ENCODE measurements around the gene GNAZ. TPM values are rescaled to one million over a fixed set of nuclear protein-coding genes. Genes with fewer than 3 reads are reported as not detected.

The GNAZ gene
- total RNA-seq, 1 experiment from 2014 or later = 0.82 TPM

GRCh38 chr22:23164091-23164490 is 93.8 kb downstream of the GNAZ start:
- H3K27ac Mint-ChIP-seq (ENCODE audit: low read depth, unreplicated experiment) = no peak overlapping the region
- no peaks in the 10 kb centered on the region for H3K36me3 Mint-ChIP-seq (ENCODE audit: insufficient read depth, unreplicated experiment)
- CTCF ChIA-PET = interaction anchor here (0.6 to 2.0 kb wide), 4 partner anchors 14 to 1690 kb away, joined by 3 to 11 read pairs (median 4); no protein-coding TSS in a partner anchor
- no peaks in the 10 kb centered on the region for H3K4me1 Mint-ChIP-seq (ENCODE audit: insufficient read depth, unreplicated experiment)
- POLR2A ChIA-PET = no interaction called here
- DNase-seq (ENCODE audit: unreplicated experiment) = no peak
- BruUV-seq (replicated peaks) = no TSS peak
- intact Hi-C loops (cut with micrococcal nuclease) = no loop called here
- no peak overlapping the region for H3K4me3 Mint-ChIP-seq (ENCODE audit: unreplicated experiment)
- no peaks in the 10 kb centered on the region for H3K27me3 Mint-ChIP-seq (ENCODE audit: insufficient read depth, unreplicated experiment)
- H3K9me3 Mint-ChIP-seq (ENCODE audit: unreplicated experiment) = no peaks in the 10 kb centered on the region
- TF ChIP-seq CTCF (IDR thresholded peaks at IDR 0.05; ENCODE audit: unreplicated experiment) = no peak

GRCh38 chr22:23166042-23166831 is 95.9 kb downstream of the GNAZ start:
- Mint-ChIP-seq H3K27me3 (ENCODE audit: insufficient read depth, unreplicated experiment) (no peaks in the 10 kb centered on the region), H3K27ac (ENCODE audit: low read depth, unreplicated experiment) (no peak overlapping the region), H3K36me3 (ENCODE audit: insufficient read depth, unreplicated experiment) (no peaks in the 10 kb centered on the region), H3K4me1 (ENCODE audit: insufficient read depth, unreplicated experiment) (no peaks in the 10 kb centered on the region), H3K9me3 (ENCODE audit: unreplicated experiment) (no peaks in the 10 kb centered on the region), H3K4me3 (ENCODE audit: unreplicated experiment) (no peak overlapping the region)
- no peak for TF ChIP-seq CTCF (IDR thresholded peaks at IDR 0.05; ENCODE audit: unreplicated experiment)
- intact Hi-C loops (cut with micrococcal nuclease) = no loop called here
- ChIA-PET CTCF (interaction anchor here (0.7 to 1.2 kb wide), 3 partner anchors 8 to 207 kb away, joined by 3 to 4 read pairs (median 3); no protein-coding TSS in a partner anchor), POLR2A (no interaction called here)
- BruUV-seq (replicated peaks) = no TSS peak
- DNase-seq (ENCODE audit: unreplicated experiment) = no peak

DNA sequence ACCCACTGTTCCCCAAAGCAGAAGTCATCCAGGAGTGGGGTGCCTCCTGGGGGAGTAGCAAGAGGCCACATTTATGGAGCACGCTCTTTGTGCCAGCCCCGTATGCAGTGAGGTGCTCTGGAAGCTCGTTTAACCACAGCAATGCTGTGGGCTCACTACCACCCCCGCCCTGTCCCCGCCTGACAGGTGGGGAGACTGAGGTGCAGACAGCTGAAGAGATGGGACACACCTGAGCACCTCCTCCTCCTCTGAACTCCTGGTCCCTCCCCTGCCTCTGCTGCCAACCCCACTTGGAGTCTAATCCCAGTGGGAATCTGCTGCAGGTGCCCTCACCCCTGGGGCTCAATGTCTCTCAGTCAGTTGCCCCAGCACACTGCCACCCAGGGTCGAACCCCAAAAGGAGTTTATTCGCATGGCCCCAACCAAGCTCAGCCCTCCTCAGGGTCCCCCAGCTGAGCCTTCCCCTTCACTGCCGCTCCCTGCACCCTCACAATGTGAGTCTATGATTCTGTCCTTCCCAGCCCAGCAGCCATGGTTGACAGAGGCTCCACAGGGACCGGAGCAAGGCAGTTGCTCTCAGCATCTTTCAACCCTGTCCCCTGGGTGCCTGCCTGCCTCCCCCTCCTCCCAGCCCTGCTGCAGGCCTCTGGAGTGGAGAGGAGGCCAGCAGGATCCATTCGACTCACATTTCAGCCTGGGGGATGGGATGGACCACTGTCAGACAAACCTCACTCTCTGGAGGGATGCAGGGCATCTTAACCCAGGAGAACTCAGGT is 96.7 kb downstream of the GNAZ start:
- intact Hi-C loops (cut with micrococcal nuclease) = no loop called here
- H3K9me3 Mint-ChIP-seq (ENCODE audit: unreplicated experiment) = no peaks in the 10 kb centered on the region
- H3K27me3 Mint-ChIP-seq (ENCODE audit: insufficient read depth, unreplicated experiment) = no peaks in the 10 kb centered on the region
- H3K4me1 Mint-ChIP-seq (ENCODE audit: insufficient read depth, unreplicated experiment) = no peaks in the 10 kb centered on the region
- H3K36me3 Mint-ChIP-seq (ENCODE audit: insufficient read depth, unreplicated experiment) = no peaks in the 10 kb centered on the region
- POLR2A ChIA-PET = no interaction called here
- no peak overlapping the region for H3K27ac Mint-ChIP-seq (ENCODE audit: low read depth, unreplicated experiment)
- no peak overlapping the region for H3K4me3 Mint-ChIP-seq (ENCODE audit: unreplicated experiment)
- DNase-seq (ENCODE audit: unreplicated experiment) = no peak
- no TSS peak for BruUV-seq (replicated peaks)
- CTCF ChIA-PET = interaction anchor here (0.7 to 1.3 kb wide), 2 partner anchors 8 to 221 kb away, joined by 4 read pairs; no protein-coding TSS in a partner anchor
- TF ChIP-seq CTCF (IDR thresholded peaks at IDR 0.05; ENCODE audit: unreplicated experiment) = no peak

GRCh38 chr22:23168391-23169042 is 98.2 kb downstream of the GNAZ start:
- intact Hi-C loops (cut with micrococcal nuclease) = no loop called here
- H3K36me3 Mint-ChIP-seq (ENCODE audit: insufficient read depth, unreplicated experiment) = no peaks in the 10 kb centered on the region
- H3K4me1 Mint-ChIP-seq (ENCODE audit: insufficient read depth, unreplicated experiment) = no peaks in the 10 kb centered on the region
- no peak overlapping the region for H3K4me3 Mint-ChIP-seq (ENCODE audit: unreplicated experiment)
- ChIA-PET POLR2A (no interaction called here), CTCF (interaction anchor here (0.6 to 1.3 kb wide), 2 partner anchors 123 to 219 kb away, joined by 3 to 4 read pairs; no protein-coding TSS in a partner anchor)
- no peaks in the 10 kb centered on the region for H3K27me3 Mint-ChIP-seq (ENCODE audit: insufficient read depth, unreplicated experiment)
- H3K9me3 Mint-ChIP-seq (ENCODE audit: unreplicated experiment) = no peaks in the 10 kb centered on the region
- no TSS peak for BruUV-seq (replicated peaks)
- no peak for DNase-seq (ENCODE audit: unreplicated experiment)
- TF ChIP-seq CTCF (IDR thresholded peaks at IDR 0.05; ENCODE audit: unreplicated experiment) = no peak
- no peak overlapping the region for H3K27ac Mint-ChIP-seq (ENCODE audit: low read depth, unreplicated experiment)
